HTR-8/SVneo (cell line): ENCODE data around the gene TUBA1A.
A peak's percentile ranks its signal among the peaks of the same experiment; 100 is the strongest.
"Not testable (repeated sequence)": the region's sequence is repeated elsewhere in the genome, so short reads cannot be mapped to it uniquely, and the experiment has no call there.

ENCODE experiments used
- DNase-seq: peaks from one replicate; pipeline ENCODE4 v3.0.0; 2011; ENCODE audit warnings: low spot score, mixed read lengths; ENCODE audit not compliant: insufficient read length
- FAIRE-seq: peaks from 2 replicates; lab custom pipeline; 2011; peaks lifted over from hg19 to GRCh38; lab: Jason Lieb, UNC

Gene TUBA1A

GRCh38 chr12:49206389-49206788, 17.5 kb upstream of the TUBA1A start:
- DNase-seq (no peak), FAIRE-seq (no peak)

- FAIRE-seq (no peak), DNase-seq (no peak)
These were observed 12.9 kb upstream of the TUBA1A start for GRCh38 chr12:49201595-49202295.

- FAIRE-seq (no peak), DNase-seq (peak; percentile 51)
These were observed 12.2 kb upstream of the TUBA1A start for GRCh38 chr12:49200919-49201594.

GRCh38 chr12:49198431-49199155, 9.7 kb upstream of the TUBA1A start:
- DNase-seq: peak; percentile 38
- no peak for FAIRE-seq

- no peak for DNase-seq
- FAIRE-seq: no peak
These were observed 8.4 kb upstream of the TUBA1A start for GRCh38 chr12:49197256-49197655.

- no peak for FAIRE-seq
- no peak for DNase-seq
These were observed 6.9 kb upstream of the TUBA1A start for GRCh38 chr12:49195736-49196135.

GRCh38 chr12:49193746-49194145, 4.9 kb upstream of the TUBA1A start:
- not testable (repeated sequence) for DNase-seq, FAIRE-seq

GRCh38 chr12:49191498-49191897, 2.6 kb upstream of the TUBA1A start:
- DNase-seq, FAIRE-seq: not testable (repeated sequence)

- no peak for DNase-seq
- FAIRE-seq: no peak
These were observed 2.1 kb upstream of the TUBA1A start for GRCh38 chr12:49190974-49191373.

- FAIRE-seq (no peak), DNase-seq (no peak)
These were observed 1.1 kb upstream of the TUBA1A start for GRCh38 chr12:49189731-49190716.

GRCh38 chr12:49188201-49188915, 522 bp downstream of the TUBA1A start:
- FAIRE-seq (no peak), DNase-seq (peak; percentile 56)

- no peak for DNase-seq
- no peak for FAIRE-seq
These were observed 1.7 kb downstream of the TUBA1A start for GRCh38 chr12:49187184-49187583.

GRCh38 chr12:49186307-49186706, 2.6 kb downstream of the TUBA1A start:
- FAIRE-seq: not testable (repeated sequence)

GRCh38 chr12:49184697-49185096, 4.2 kb downstream of the TUBA1A start:
- not testable (repeated sequence) for DNase-seq, FAIRE-seq

More at GRCh38 chr12:49186307-49186706, 2.6 kb downstream of the TUBA1A start:
- not testable (repeated sequence) for DNase-seq

GRCh38 chr12:49183214-49183950, 5.5 kb downstream of the TUBA1A start:
- not testable (repeated sequence) for FAIRE-seq, DNase-seq

GRCh38 chr12:49174218-49174617, 14.7 kb downstream of the TUBA1A start:
- FAIRE-seq: no peak

GRCh38 chr12:49170924-49171323, 18.0 kb downstream of the TUBA1A start:
- FAIRE-seq (no peak), DNase-seq (no peak)

More at GRCh38 chr12:49174218-49174617, 14.7 kb downstream of the TUBA1A start:
- no peak for DNase-seq

- DNase-seq (no peak), FAIRE-seq (no peak)
These were observed 23.8 kb downstream of the TUBA1A start for GRCh38 chr12:49165114-49165513.
